MM.1S (cell line): Measurements from ENCODE around the gene CNTN1.

Experiments
- DNase-seq: peaks from one replicate; pipeline ENCODE4 v3.0.0-alpha.2; 2015
- H2AFZ ChIP-seq: fragments of 300-600 bp; sonication (generic); 2 replicates; pipeline ENCODE4 v1.6.0; 2016; ENCODE audit warnings: antibody characterized with exemption, low read length
- H3F3A ChIP-seq: fragments of 300-600 bp; sonication (generic); 2 replicates; pipeline ENCODE4 v1.6.1; 2016; ENCODE audit warnings: mild to moderate bottlenecking, antibody characterized with exemption, low read length, moderate library complexity, mixed read lengths; ENCODE audit not compliant: insufficient read depth
- H3K27ac ChIP-seq: fragments of 300-600 bp; sonication (generic); 2 replicates; pipeline ENCODE4 v1.5.1; 2016; ENCODE audit warnings: mild to moderate bottlenecking, low read length
- H3K27me3 ChIP-seq: fragments of 300-600 bp; sonication (generic); replicated peaks from 2 replicates; pipeline ENCODE4 v1.6.0; 2016; ENCODE audit warnings: low read length; ENCODE audit not compliant: insufficient read depth
- H3K36me3 ChIP-seq: fragments of 300-600 bp; sonication (generic); replicated peaks from 2 replicates; pipeline ENCODE4 v1.6.1; 2016; ENCODE audit warnings: mild to moderate bottlenecking, low read length, mixed read lengths; ENCODE audit not compliant: insufficient read depth
- H3K4me1 ChIP-seq: fragments of 300-600 bp; sonication (generic); 2 replicates; pipeline ENCODE4 v1.6.1; 2016; ENCODE audit warnings: low read length, mixed read lengths
- H3K4me2 ChIP-seq: fragments of 300-600 bp; sonication (generic); 2 replicates; pipeline ENCODE4 v1.6.0; 2016; ENCODE audit warnings: low read depth, low read length
- H3K4me3 ChIP-seq: fragments of 300-600 bp; sonication (generic); 2 replicates; pipeline ENCODE4 v1.5.1; 2016; ENCODE audit warnings: low read length, mixed read lengths
- H3K79me2 ChIP-seq: fragments of 300-600 bp; sonication (generic); 2 replicates; pipeline ENCODE4 v1.6.1; 2016; ENCODE audit warnings: mixed run types, low read length, mixed read lengths
- H3K9ac ChIP-seq: fragments of 300-600 bp; sonication (generic); 2 replicates; pipeline ENCODE4 v1.6.1; 2016; ENCODE audit warnings: low read length, mixed read lengths
- H3K9me2 ChIP-seq: fragments of 300-600 bp; sonication (generic); replicated peaks from 2 replicates; pipeline ENCODE4 v1.6.1; 2016; ENCODE audit warnings: mild to moderate bottlenecking, low read length, mixed read lengths; ENCODE audit not compliant: insufficient read depth
- H3K9me3 ChIP-seq: fragments of 300-600 bp; sonication (generic); replicated peaks from 2 replicates; pipeline ENCODE4 v1.6.1; 2016; ENCODE audit warnings: mild to moderate bottlenecking, low read length, mixed read lengths; ENCODE audit not compliant: insufficient read depth
- H4K20me1 ChIP-seq: fragments of 300-600 bp; sonication (generic); 2 replicates; pipeline ENCODE4 v1.6.1; 2016; ENCODE audit warnings: mild to moderate bottlenecking, low read length, moderate library complexity, mixed read lengths; ENCODE audit not compliant: insufficient read depth
- CTCF ChIP-seq: fragments of 300-600 bp; sonication (generic); IDR thresholded peaks from 2 replicates; pipeline ENCODE4 v1.5.1; 2016; ENCODE audit warnings: antibody characterized with exemption, low read length, mixed read lengths
- EZH2 ChIP-seq: fragments of 300-600 bp; sonication (generic); optimal IDR thresholded peaks from 2 replicates; pipeline ENCODE3; 2017; ENCODE audit warnings: low read depth, mild to moderate bottlenecking, antibody characterized with exemption, low read length, mixed read lengths
- EZH2phosphoT487 ChIP-seq: fragments of 300-600 bp; sonication (generic); IDR thresholded peaks from 2 replicates; pipeline ENCODE4 v1.6.1; 2018; ENCODE audit warnings: antibody characterized with exemption, low read length

Gene CNTN1

GRCh38 chr12:41023836-41024235 is 331.6 kb downstream of the CNTN1 start:
- H3K36me3 ChIP-seq = no peaks in the 10 kb centered on the region
- no peak overlapping the region for H3K27ac ChIP-seq
- TF ChIP-seq CTCF = no peak
- no peak for TF ChIP-seq EZH2
- TF ChIP-seq EZH2phosphoT487 = no peak
- H3F3A ChIP-seq = no peaks in the 10 kb centered on the region
- no peak for DNase-seq
- H4K20me1 ChIP-seq = no peaks in the 10 kb centered on the region
- H3K4me2 ChIP-seq = no peak overlapping the region
- no peaks in the 10 kb centered on the region for H3K79me2 ChIP-seq
- no peak overlapping the region for H3K9ac ChIP-seq
- no peaks in the 10 kb centered on the region for H3K9me3 ChIP-seq
- H3K27me3 ChIP-seq = no peaks in the 10 kb centered on the region
- H3K4me1 ChIP-seq = no peaks in the 10 kb centered on the region
- no peak overlapping the region for H2AFZ ChIP-seq
- no peaks in the 10 kb centered on the region for H3K9me2 ChIP-seq
- no peak overlapping the region for H3K4me3 ChIP-seq

- H3K9me2 ChIP-seq = no peaks in the 10 kb centered on the region
- H3K27ac ChIP-seq = no peak overlapping the region
- no peaks in the 10 kb centered on the region for H3K9me3 ChIP-seq
- no peaks in the 10 kb centered on the region for H3K36me3 ChIP-seq
- H2AFZ ChIP-seq = no peak overlapping the region
- no peaks in the 10 kb centered on the region for H3K4me1 ChIP-seq
- DNase-seq = no peak
- H3K4me3 ChIP-seq = no peak overlapping the region
- no peaks in the 10 kb centered on the region for H4K20me1 ChIP-seq
- no peaks in the 10 kb centered on the region for H3F3A ChIP-seq
- H3K9ac ChIP-seq = no peak overlapping the region
- TF ChIP-seq EZH2 (no peak), CTCF (no peak), EZH2phosphoT487 (no peak)
- H3K79me2 ChIP-seq = no peaks in the 10 kb centered on the region
- H3K27me3 ChIP-seq = no peaks in the 10 kb centered on the region
- H3K4me2 ChIP-seq = no peak overlapping the region
Observed at GRCh38 chr12:41026151-41026550, 333.9 kb downstream of the CNTN1 start.

GRCh38 chr12:41032386-41032785 is 340.1 kb downstream of the CNTN1 start:
- no peaks in the 10 kb centered on the region; the same call in 1 of the 2 replicates for H3K36me3 ChIP-seq
- H3K4me2 ChIP-seq = no peak overlapping the region
- H3K9ac ChIP-seq = no peak overlapping the region
- no peaks in the 10 kb centered on the region for H3K4me1 ChIP-seq
- no peaks in the 10 kb centered on the region for H3K79me2 ChIP-seq
- H3K9me2 ChIP-seq = no peaks in the 10 kb centered on the region
- no peak for DNase-seq
- no peak overlapping the region for H3K27ac ChIP-seq
- no peak overlapping the region for H2AFZ ChIP-seq
- no peaks in the 10 kb centered on the region for H3F3A ChIP-seq
- no peaks in the 10 kb centered on the region for H3K27me3 ChIP-seq
- H4K20me1 ChIP-seq = no peaks in the 10 kb centered on the region
- no peak overlapping the region for H3K4me3 ChIP-seq
- H3K9me3 ChIP-seq = no peaks in the 10 kb centered on the region
- TF ChIP-seq CTCF = no peak
- TF ChIP-seq EZH2 = no peak
- TF ChIP-seq EZH2phosphoT487 = no peak
